IMR-90 (cell line): Measurements from ENCODE around the gene RNF41. TPM values are rescaled to one million over a fixed set of nuclear protein-coding genes. Genes with fewer than 3 reads are reported as not detected.
A peak's percentile ranks its signal among the peaks of the same experiment; 100 is the strongest.
"Not testable (repeated sequence)": the region's sequence is repeated elsewhere in the genome, so short reads cannot be mapped to it uniquely, and the experiment has no call there.

Source experiments
- ATAC-seq: fragments of 200-7000 bp; cut with Tn5 transposase; 2 replicates; pipeline ENCODE4 v1.9.1; 2020; ENCODE audit warnings: low read depth, mild to moderate bottlenecking, moderate library complexity
- BruUV-seq: library from RNA; stranded (reverse); fragments of 400-500 nt; replicated peaks from 2 replicates; lab custom pipeline; 2021; lab: Mats Ljungman, UMichigan
- CTCF ChIA-PET: fragments of 300-600 bp; formaldehyde crosslinking; extraction: SDS; loops from one replicate; lab custom pipeline; 2021; ENCODE audit warnings: antibody characterized with exemption; lab: Yijun Ruan, JAX
- POLR2A ChIA-PET: fragments of 300-600 bp; sonication (Branson Sonifier 250); formaldehyde crosslinking; loops from one replicate; lab custom pipeline; 2022; ENCODE audit warnings: antibody characterized with exemption; ENCODE audit not compliant: unreplicated experiment; lab: Charles Lee
- DNase-seq: peaks from one replicate; pipeline ENCODE4 v3.0.0; 2013
- H2AFZ ChIP-seq: replicated peaks from 2 replicates; pipeline ENCODE3; 2013; ENCODE audit warnings: low read length, mild to moderate bottlenecking; ENCODE audit not compliant: poor library complexity
- H2AK5ac ChIP-seq: 2 replicates; pipeline ENCODE4 v1.6.1; 2013; ENCODE audit warnings: low read depth, low read length, inconsistent platforms
- H2AK9ac ChIP-seq: replicated peaks from 2 replicates; pipeline ENCODE3; 2013; ENCODE audit warnings: mild to moderate bottlenecking, low read depth, low read length, moderate library complexity; ENCODE audit not compliant: poor library complexity
- H2BK120ac ChIP-seq: 2 replicates; pipeline ENCODE4 v1.6.1; 2013; ENCODE audit warnings: low read depth, low read length, inconsistent platforms
- H2BK15ac ChIP-seq: 3 replicates; pipeline ENCODE4 v1.6.1; 2013; ENCODE audit warnings: low read depth, low read length, inconsistent platforms
- H2BK20ac ChIP-seq: 2 replicates; pipeline ENCODE4 v1.6.1; 2013; ENCODE audit warnings: low read depth, mild to moderate bottlenecking, inconsistent platforms, low read length, moderate library complexity
- H2BK5ac ChIP-seq: 2 replicates; pipeline ENCODE4 v1.6.1; 2013; ENCODE audit warnings: mild to moderate bottlenecking, low read depth, low read length, inconsistent platforms; ENCODE audit not compliant: poor library complexity, severe bottlenecking
- H3K14ac ChIP-seq: replicated peaks from 2 replicates; pipeline ENCODE4 v1.6.1; 2013; ENCODE audit warnings: low read depth, low read length, inconsistent platforms
- H3K18ac ChIP-seq: 2 replicates; pipeline ENCODE4 v1.6.1; 2013; ENCODE audit warnings: low read depth, low read length, control low read depth
- H3K23ac ChIP-seq: 2 replicates; pipeline ENCODE4 v1.6.1; 2013; ENCODE audit warnings: low read depth, low read length, inconsistent platforms
- H3K27ac ChIP-seq: 2 replicates; pipeline ENCODE4 v1.5.1; 2013; ENCODE audit warnings: mild to moderate bottlenecking, control low read depth, low read length; ENCODE audit not compliant: insufficient read depth
- H3K27me3 ChIP-seq: 2 replicates; pipeline ENCODE4 v1.6.1; 2013; ENCODE audit warnings: low read length; ENCODE audit not compliant: control insufficient read depth, insufficient read depth
- H3K36me3 ChIP-seq: 2 replicates; pipeline ENCODE4 v1.6.1; 2013; ENCODE audit warnings: low read length, mixed read lengths; ENCODE audit not compliant: control insufficient read depth, insufficient read depth
- H3K4ac ChIP-seq: 2 replicates; pipeline ENCODE4 v1.6.1; 2013; ENCODE audit warnings: low read depth, low read length, inconsistent platforms
- H3K4me1 ChIP-seq: 2 replicates; pipeline ENCODE4 v1.6.1; 2013; ENCODE audit warnings: low read length, mixed read lengths; ENCODE audit not compliant: control insufficient read depth, insufficient read depth
- H3K4me2 ChIP-seq: 2 replicates; pipeline ENCODE4 v1.6.1; 2013; ENCODE audit warnings: low read depth, mild to moderate bottlenecking, control low read depth, low read length, moderate library complexity
- H3K4me3 ChIP-seq: 2 replicates; pipeline ENCODE4 v1.5.1; 2013; ENCODE audit warnings: low read depth, mild to moderate bottlenecking, control low read depth, low read length, moderate library complexity; ENCODE audit not compliant: insufficient read depth
- H3K56ac ChIP-seq: 2 replicates; pipeline ENCODE4 v1.6.1; 2013; ENCODE audit warnings: low read length, inconsistent platforms; ENCODE audit not compliant: insufficient read depth; ENCODE audit errors: extremely low read depth
- H3K79me1 ChIP-seq, 2 experiments: 2 replicates each; pipeline ENCODE4 v1.6.1; 2013; ENCODE audit warnings: low read length in 2 of 2, inconsistent platforms in 1 of 2, low read depth in 1 of 2
- H3K9ac ChIP-seq: 2 replicates; pipeline ENCODE4 v1.6.1; 2013; ENCODE audit warnings: low read depth, low read length, control low read depth
- H3K9me1 ChIP-seq: 2 replicates; pipeline ENCODE4 v1.6.1; 2013; ENCODE audit warnings: low read length, inconsistent platforms; ENCODE audit not compliant: insufficient read depth
- H3K9me3 ChIP-seq: 2 replicates; pipeline ENCODE4 v1.6.1; 2013; ENCODE audit warnings: low read length; ENCODE audit not compliant: control insufficient read depth, insufficient read depth
- H4K20me1 ChIP-seq: 2 replicates; pipeline ENCODE4 v1.6.1; 2013; ENCODE audit warnings: low read length, inconsistent platforms; ENCODE audit not compliant: insufficient read depth
- H4K5ac ChIP-seq: 2 replicates; pipeline ENCODE4 v1.6.1; 2013; ENCODE audit warnings: mild to moderate bottlenecking, low read depth, low read length, control low read depth
- H4K8ac ChIP-seq, 2 experiments: 2 replicates each; pipeline ENCODE4 v1.6.1; 2013; ENCODE audit warnings: low read depth in 2 of 2, low read length in 2 of 2, control low read depth in 1 of 2, inconsistent platforms in 1 of 2
- H4K91ac ChIP-seq: 2 replicates; pipeline ENCODE4 v1.6.1; 2013; ENCODE audit warnings: low read depth, low read length, inconsistent platforms; ENCODE audit not compliant: insufficient read depth
- CEBPB ChIP-seq: IDR thresholded peaks from 2 replicates; pipeline ENCODE4 v1.6.1; 2012; ENCODE audit warnings: low read depth, low read length, improper control_type of control experiment
- WGBS, 2 experiments: methylation state at CpG; one replicate each; pipeline versions ENCODE4 v1.1.5 to v1.1.7; 2013; ENCODE audit warnings: missing lambda C conversion rate in 2 of 2; ENCODE audit not compliant: insufficient read length in 1 of 2; ENCODE audit errors: extremely low coverage in 2 of 2; 5-methylcytosine and 5-hydroxymethylcytosine counted together
- dilution Hi-C: fragments of 300-500 bp; cut with HindIII; formaldehyde crosslinking; loops from one replicate; pipeline ENCODE4 v1.14.3; 2018; ENCODE audit warnings: low sequenced_read_pairs; ENCODE audit not compliant: unreplicated experiment
- in situ Hi-C: fragments of 300-500 bp; cut with MboI; formaldehyde crosslinking; loops from 3 replicates; pipeline ENCODE4 v1.14.3; 2019; ENCODE audit warnings: low sequenced_read_pairs, inconsistent platforms, mixed read lengths
- intact Hi-C: fragments of 100-400 bp; cut with micrococcal nuclease; formaldehyde crosslinking; loops from 2 replicates; pipeline ENCODE4 v1.10.0; 2022
- polyA plus RNA-seq, 3 experiments: library from polyadenylated mRNA; depleted of rRNA; stranded (reverse); fragments of >200 nt; gene quantifications; 2 replicates each; pipeline ENCODE4 v1.2.3, GENCODE V29; 2012; ENCODE audit warnings: low replicate concordance in 1 of 3
- total RNA-seq: library from RNA; depleted of rRNA; stranded (reverse); fragments of >200 nt; gene quantifications from 2 replicates; pipeline ENCODE4 v1.2.3, GENCODE V29; 2012

RNF41 gene
- total and polyA plus RNA-seq, 2 of the 4 experiments (the other 2 are of a cell fraction): 112 to 272 TPM

DNA sequence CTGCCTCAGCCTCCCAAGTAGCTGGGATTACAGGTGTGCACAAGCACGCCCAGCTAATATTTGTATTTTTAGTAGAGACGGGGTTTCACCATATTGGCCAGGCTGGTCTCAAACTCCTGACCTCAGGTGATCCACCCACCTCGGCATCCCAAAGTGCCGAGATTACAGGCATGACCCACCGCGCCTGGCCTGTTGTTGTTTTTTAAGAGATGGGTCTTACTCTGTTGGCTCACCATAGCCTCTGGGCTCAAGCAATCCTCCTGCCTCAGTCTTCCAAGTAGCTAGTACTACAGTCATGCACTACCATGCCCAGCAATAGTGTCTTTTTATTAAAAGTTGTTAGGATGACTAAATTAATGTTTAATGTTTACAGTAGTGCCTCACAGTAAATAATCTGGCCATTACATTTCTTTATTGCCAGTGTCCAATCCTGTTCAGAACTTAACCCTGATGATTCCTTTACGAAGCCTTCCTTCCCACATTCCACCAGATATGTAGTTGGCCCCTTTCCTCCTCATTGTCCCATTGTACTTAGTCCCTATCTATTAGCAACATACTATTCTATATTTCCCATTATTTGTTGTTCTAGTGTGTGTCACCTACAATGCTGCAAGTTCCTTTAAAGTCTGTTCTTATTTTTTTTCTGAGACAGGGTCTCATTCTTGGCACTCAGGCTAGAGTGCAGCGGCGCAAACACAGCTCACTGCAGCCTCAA, 23.6 kb downstream of the RNF41 start (continued):
- TF ChIP-seq CEBPB: no peak

DNA sequence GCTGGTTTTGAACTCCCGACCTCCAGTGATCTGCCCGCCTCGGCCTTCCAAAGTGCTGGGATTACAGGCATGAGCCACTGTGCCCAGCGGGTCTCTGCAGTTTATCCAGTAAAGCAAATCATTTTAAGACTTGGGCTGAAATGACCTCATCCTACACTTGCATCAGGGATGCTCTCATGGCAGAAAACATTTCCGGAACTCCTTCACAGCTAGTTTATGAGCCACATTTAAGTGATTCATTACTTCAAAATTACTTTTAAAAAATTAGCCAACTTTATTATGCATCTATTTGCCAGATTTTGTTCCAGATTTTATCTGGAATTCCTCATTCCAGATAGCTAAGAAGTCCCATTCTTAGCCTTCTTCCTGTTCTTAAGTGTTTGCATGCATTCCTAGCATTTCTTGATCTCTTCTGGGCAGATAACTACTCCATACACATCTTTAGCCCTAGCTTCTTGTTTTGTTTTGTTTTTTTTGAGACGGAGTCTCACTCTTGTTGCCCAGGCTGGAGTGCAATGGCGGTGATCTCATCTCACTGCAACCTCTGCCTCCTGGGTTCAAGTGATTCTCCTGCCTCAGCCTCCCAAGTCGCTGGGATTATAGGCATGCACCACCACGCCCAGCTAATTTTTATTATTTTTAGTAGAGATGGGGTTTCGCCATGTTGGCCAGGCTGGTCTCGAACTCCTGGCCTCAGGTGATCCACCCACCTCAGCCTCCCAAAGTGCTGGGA, 24.7 kb downstream of the RNF41 start:
- H3K18ac ChIP-seq, H2AK9ac ChIP-seq, H3K9ac ChIP-seq, in situ Hi-C loops, H3K56ac ChIP-seq, H3K27me3 ChIP-seq, H2BK20ac ChIP-seq, H2AK5ac ChIP-seq, H4K20me1 ChIP-seq, H2BK15ac ChIP-seq, H3K4me3 ChIP-seq, H3K4me2 ChIP-seq, H3K14ac ChIP-seq, H3K9me3 ChIP-seq, H3K79me1 ChIP-seq, dilution Hi-C loops, H3K4me1 ChIP-seq, H3K23ac ChIP-seq, H3K9me1 ChIP-seq, H3K36me3 ChIP-seq, BruUV-seq: not testable (repeated sequence)
- Histone ChIP-seq H2AFZ (peak overlapping the region; percentile 18), H4K91ac (peak overlapping the region; percentile 21), H3K27ac (peak overlapping the region; percentile 60; the same call in 1 of the 2 replicates), H2BK120ac (0 out of 2 replicates have a peak overlapping the region, but pooled peaks have one; percentile 0), H3K4ac (peak overlapping the region; percentile 12), H2BK5ac (peak overlapping the region; percentile 45), H4K8ac (peak overlapping the region in 1 of 2 experiments; percentile 2; a peak in 1 of 4 replicates), H4K5ac (peak overlapping the region; percentile 63; the same call in 1 of the 2 replicates)
- 33% methylated on average over 3 of the region's 11 CpGs; no CpG with 5 or more reads in 1 of the 2 experiments for WGBS, 2 experiments
- ChIA-PET POLR2A (interaction anchor here (0.6 to 0.9 kb wide), 2 partner anchors 25 to 104 kb away, joined by 3 to 4 read pairs; partner anchors contain the start of gene RNF41), CTCF (interaction anchor here (1.5 to 1.6 kb wide), 2 partner anchors 9 to 25 kb away, joined by 4 to 8 read pairs; partner anchors contain the start of gene RNF41)
- intact Hi-C loops: loop anchor here (1.0 to 2.0 kb wide), 2 partner anchors 27 to 78 kb away; partner anchors contain the start of genes NABP2 and ZC3H10
- ATAC-seq: peak; percentile 80
- DNase-seq: peak; percentile 96
- peak; percentile 91 for TF ChIP-seq CEBPB
